22Rv1 (cell line): ENCODE results near the gene RASGEF1C.

Source experiments
- CTCF ChIP-seq: fragments of 450-650 bp; IDR thresholded peaks from 2 replicates; pipeline ENCODE4 v1.5.1; 2017; ENCODE audit warnings: mild to moderate bottlenecking
- ZFX ChIP-seq: fragments of 450-650 bp; IDR thresholded peaks from 2 replicates; pipeline ENCODE4 v1.6.1; 2017; ENCODE audit warnings: antibody characterized with exemption, borderline replicate concordance

- no peak for TF ChIP-seq CTCF
- no peak for TF ChIP-seq ZFX
Measured at GRCh38 chr5:180170106-180170809, 38.8 kb downstream of the RASGEF1C start.
